ENCODE measurements around the gene PODNL1.
"Not testable (repeated sequence)": the region's sequence is repeated elsewhere in the genome, so short reads cannot be mapped to it uniquely, and the experiment has no call there.

The PODNL1 gene

GRCh38 chr19:13972368-13973155, 34.3 kb upstream of the PODNL1 start:
- no peak for DNase-seq (ENCODE audit: low spot score)

- DNase-seq (ENCODE audit: low spot score): not testable (repeated sequence)
Observed at GRCh38 chr19:13971868-13972267, 33.7 kb upstream of the PODNL1 start.

DNA sequence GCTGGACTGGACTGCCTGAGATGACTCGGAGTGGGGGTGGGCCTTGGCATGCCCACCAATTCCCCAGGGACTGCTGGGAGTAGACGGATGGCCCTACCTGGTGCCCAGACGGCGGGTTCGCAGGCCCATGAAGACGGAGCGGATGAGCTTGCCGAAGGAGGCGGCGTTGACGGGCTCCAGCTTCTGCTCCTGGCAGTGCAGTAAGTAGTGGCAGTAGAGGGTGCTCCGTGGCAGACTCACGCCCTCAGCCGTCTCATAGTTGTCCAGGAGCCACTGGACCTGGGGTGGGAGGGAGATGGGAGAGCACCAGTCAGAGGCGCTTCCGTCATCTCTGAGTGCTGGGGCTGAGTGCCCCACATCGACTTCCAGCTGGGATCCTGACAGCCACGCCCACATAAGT, 31.7 kb upstream of the PODNL1 start:
- no peak for DNase-seq (ENCODE audit: low spot score)

- DNase-seq (ENCODE audit: low spot score): no peak
Observed at GRCh38 chr19:13968999-13969398, 30.8 kb upstream of the PODNL1 start.

GRCh38 chr19:13968383-13968935, 30.2 kb upstream of the PODNL1 start:
- no peak for DNase-seq (ENCODE audit: low spot score)

GRCh38 chr19:13967206-13967605, 29.0 kb upstream of the PODNL1 start:
- not testable (repeated sequence) for DNase-seq (ENCODE audit: low spot score)

GRCh38 chr19:13966684-13967128, 28.5 kb upstream of the PODNL1 start:
- no peak for DNase-seq (ENCODE audit: low spot score)

DNA sequence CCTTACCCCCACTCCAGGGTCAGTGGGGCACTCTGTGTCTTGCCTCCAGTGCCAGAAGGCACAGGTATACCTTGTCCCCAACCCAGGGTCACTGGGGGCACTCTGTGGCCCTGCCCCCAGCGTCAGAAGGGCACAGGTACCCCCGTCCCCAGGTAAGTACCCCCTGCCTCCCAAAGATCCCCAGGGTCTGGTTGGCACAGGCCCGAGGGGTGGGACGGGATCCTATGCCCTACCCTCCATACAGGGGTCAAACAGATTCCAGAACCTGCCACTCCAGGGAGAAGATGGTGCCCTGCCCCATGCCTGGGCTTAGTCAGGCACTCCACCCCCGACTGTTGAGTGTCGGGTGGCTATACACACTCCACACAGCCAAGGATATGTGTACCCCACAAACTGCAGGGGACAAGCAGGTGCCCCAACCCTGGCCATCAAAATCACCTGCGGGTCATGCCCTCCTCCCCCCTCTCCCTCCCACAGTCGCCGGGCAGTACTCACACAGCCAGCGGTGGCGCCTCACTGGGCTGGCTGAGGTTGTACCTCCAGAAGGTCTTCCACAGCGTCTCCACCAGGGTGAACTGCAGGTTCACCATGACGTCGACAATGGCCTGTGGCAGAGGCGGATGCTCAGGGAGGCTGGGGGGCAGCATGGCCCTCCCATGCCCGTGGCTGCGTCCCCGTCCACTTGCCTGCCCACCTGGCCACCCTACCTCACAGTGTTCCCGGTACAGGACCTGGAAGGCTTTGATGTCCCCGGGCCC, 27.9 kb upstream of the PODNL1 start:
- DNase-seq (ENCODE audit: low spot score): no peak

- no peak for DNase-seq (ENCODE audit: low spot score)
Observed at GRCh38 chr19:13965377-13965896, 27.2 kb upstream of the PODNL1 start.

DNA sequence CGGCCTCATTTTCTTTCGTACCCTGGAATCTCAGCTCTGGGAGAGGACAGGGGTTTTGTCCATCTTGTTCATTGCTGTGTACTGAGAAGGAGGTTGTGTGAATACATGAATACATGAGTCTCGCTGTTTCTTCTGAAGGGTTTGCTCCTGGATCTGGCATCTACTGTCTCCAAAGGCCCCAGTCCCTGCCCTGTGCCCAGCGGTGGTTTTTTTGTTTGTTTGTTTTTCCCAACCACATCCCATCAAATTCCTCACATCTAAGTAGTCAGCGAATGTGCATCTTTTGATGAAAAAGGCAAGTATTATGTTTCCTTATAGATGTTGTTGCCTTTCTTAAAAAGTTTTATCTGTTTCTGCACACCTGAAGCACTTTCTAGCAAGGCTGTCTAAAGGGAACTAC, 26.6 kb upstream of the PODNL1 start:
- DNase-seq (ENCODE audit: low spot score): no peak

GRCh38 chr19:13963603-13964105, 25.4 kb upstream of the PODNL1 start:
- DNase-seq (ENCODE audit: low spot score): no peak

- DNase-seq (ENCODE audit: low spot score): no peak
Observed at GRCh38 chr19:13962699-13963602, 24.7 kb upstream of the PODNL1 start.

- DNase-seq (ENCODE audit: low spot score): no peak
Observed at GRCh38 chr19:13961826-13962698, 23.8 kb upstream of the PODNL1 start.

GRCh38 chr19:13960863-13961784, 22.9 kb upstream of the PODNL1 start:
- DNase-seq (ENCODE audit: low spot score): no peak

DNA sequence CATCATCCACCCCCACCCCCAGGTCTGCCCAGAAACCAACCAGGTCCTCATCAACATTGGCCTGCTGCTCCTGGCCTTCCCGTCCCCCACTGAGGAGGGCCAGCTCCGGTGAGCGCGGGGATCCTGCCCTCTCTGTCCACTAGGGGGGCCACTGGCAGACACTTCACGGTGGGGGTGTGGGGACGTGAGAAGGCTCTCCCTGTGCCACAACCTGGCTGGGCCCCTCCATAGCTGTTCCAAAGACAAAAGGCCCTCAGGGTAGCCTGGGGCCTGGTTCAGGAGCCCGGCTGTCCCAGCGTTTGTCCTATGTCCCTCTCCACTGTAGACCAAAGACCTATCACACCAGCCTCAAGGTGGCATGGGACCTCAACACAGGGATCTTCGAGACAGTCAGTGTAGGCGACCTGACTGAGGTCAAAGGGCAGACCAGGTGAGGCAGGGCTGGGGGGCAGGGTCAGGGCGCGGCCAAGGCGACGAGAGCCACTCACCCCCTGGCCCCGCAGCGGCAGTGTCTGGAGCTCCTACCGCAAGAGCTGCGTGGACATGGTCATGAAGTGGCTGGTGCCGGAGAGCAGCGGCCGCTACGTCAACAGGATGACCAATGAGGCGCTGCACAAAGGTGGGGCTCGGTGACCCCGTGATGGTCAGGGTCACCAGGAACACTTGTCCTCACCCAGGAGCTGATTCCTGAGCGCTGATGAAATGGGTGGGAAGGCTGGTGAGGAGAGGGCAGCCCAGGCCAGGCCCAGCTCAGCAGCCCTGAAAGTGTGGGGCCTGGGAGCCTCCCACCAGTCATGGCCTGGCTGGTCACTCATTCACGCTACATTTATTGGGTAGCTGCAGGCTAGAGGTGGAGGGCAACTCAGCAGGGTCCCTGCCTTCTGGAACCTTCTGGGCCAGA, 22.0 kb upstream of the PODNL1 start:
- DNase-seq (ENCODE audit: low spot score): no peak

GRCh38 chr19:13959141-13959961, 21.1 kb upstream of the PODNL1 start:
- no peak for DNase-seq (ENCODE audit: low spot score)

DNA sequence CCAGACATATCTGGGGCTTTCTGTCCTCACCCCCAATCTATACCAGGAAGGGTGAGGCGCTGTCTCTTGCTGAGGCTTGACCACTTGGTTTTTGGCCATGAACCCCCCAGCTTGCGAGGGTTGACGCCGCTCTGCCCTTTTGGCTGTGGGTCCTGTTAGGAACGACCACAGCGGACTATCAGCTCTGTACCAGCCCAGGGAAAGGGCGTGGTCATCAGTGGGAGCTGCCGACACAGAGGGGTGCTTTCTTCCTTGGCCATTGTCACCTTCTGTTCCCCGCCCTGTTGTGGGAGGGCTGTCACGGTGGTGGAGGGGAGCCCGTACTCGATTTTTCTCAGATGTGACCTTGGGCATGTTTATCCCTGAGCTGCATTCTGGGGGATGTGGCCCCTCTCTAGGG, 19.8 kb upstream of the PODNL1 start:
- DNase-seq (ENCODE audit: low spot score): no peak

Data from NAMALWA (cell line).